CD8-positive, alpha-beta memory T cell (primary cell): Measurements from ENCODE around the gene HIPK3. TPM values are rescaled to one million over a fixed set of nuclear protein-coding genes. Genes with fewer than 3 reads are reported as not detected.
"Not testable (repeated sequence)": the region's sequence is repeated elsewhere in the genome, so short reads cannot be mapped to it uniquely, and the experiment has no call there.

ENCODE experiments used
- CTCF ChIA-PET: fragments of 350-600 bp; sonication (Branson Sonifier 250); formaldehyde crosslinking; loops from one replicate; lab custom pipeline; 2021; ENCODE audit warnings: antibody characterized with exemption; lab: Charles Lee
- POLR2A ChIA-PET: fragments of 350-600 bp; sonication (Branson Sonifier 250); formaldehyde crosslinking; loops from one replicate; lab custom pipeline; 2021; ENCODE audit warnings: antibody characterized with exemption; lab: Charles Lee
- DNase-seq, 5 donors: peaks; one replicate each; pipeline versions ENCODE4 v3.0.0 to v3.0.0-alpha.2; 2020 to 2022; ENCODE audit warnings: mixed read lengths in 1 of 5
- H3K27ac ChIP-seq: one replicate; pipeline ENCODE4 v1.7.0; 2013; ENCODE audit warnings: low read depth, mild to moderate bottlenecking, low read length, moderate library complexity
- H3K27me3 ChIP-seq: 2 replicates; pipeline ENCODE4 v1.7.0; 2013; ENCODE audit warnings: low read length, mild to moderate bottlenecking; ENCODE audit not compliant: insufficient read depth, poor library complexity, severe bottlenecking
- H3K36me3 ChIP-seq: 2 replicates; pipeline ENCODE4 v1.7.0; 2013; ENCODE audit warnings: mild to moderate bottlenecking, low read length, moderate library complexity; ENCODE audit not compliant: insufficient read depth
- H3K4me1 ChIP-seq: 2 replicates; pipeline ENCODE4 v1.7.0; 2013; ENCODE audit warnings: mild to moderate bottlenecking, low read length, moderate library complexity; ENCODE audit not compliant: insufficient read depth
- H3K4me3 ChIP-seq: 2 replicates; pipeline ENCODE4 v1.7.0; 2013; ENCODE audit warnings: mild to moderate bottlenecking, low read length
- H3K9me3 ChIP-seq: 2 replicates; pipeline ENCODE4 v1.7.0; 2013; ENCODE audit warnings: mild to moderate bottlenecking, low read length
- H3K27ac Mint-ChIP-seq, 8 donors: one replicate each; pipeline ENCODE4 v1.8.0; 2020 to 2021; ENCODE audit warnings: mixed read lengths in 8 of 8, mild to moderate bottlenecking in 6 of 8, inconsistent platforms in 3 of 8, moderate library complexity in 3 of 8
- H3K27me3 Mint-ChIP-seq, 2 donors: one replicate each; pipeline ENCODE4 v1.8.0; 2020 to 2021; ENCODE audit warnings: mixed read lengths in 2 of 2, mild to moderate bottlenecking in 1 of 2, moderate library complexity in 1 of 2
- H3K36me3 Mint-ChIP-seq, 3 donors: one replicate each; pipeline ENCODE4 v1.8.0; 2020 to 2021; ENCODE audit warnings: mixed read lengths in 3 of 3, inconsistent platforms in 1 of 3, mild to moderate bottlenecking in 1 of 3
- H3K4me1 Mint-ChIP-seq, 3 donors: one replicate each; pipeline ENCODE4 v1.8.0; 2020 to 2021; ENCODE audit warnings: mixed read lengths in 3 of 3, inconsistent platforms in 1 of 3, mild to moderate bottlenecking in 1 of 3
- H3K4me3 Mint-ChIP-seq, 7 donors: one replicate each; pipeline ENCODE4 v1.8.0; 2020 to 2021; ENCODE audit warnings: mixed read lengths in 7 of 7, mild to moderate bottlenecking in 6 of 7, moderate library complexity in 4 of 7, inconsistent platforms in 2 of 7
- H3K9me3 Mint-ChIP-seq, 5 donors: one replicate each; pipeline ENCODE4 v1.8.0; 2020 to 2022; ENCODE audit warnings: mixed read lengths in 5 of 5, mild to moderate bottlenecking in 3 of 5, moderate library complexity in 2 of 5, inconsistent platforms in 1 of 5
- polyA plus RNA-seq: library from polyadenylated mRNA; unstranded; fragments of 300-500 nt; fragmentation: Illumina TruSeq; gene quantifications from one replicate; pipeline ENCODE4 v1.2.3, GENCODE V29; 2021
- total RNA-seq, 2 experiments: library from RNA; stranded (reverse); gene quantifications; one replicate each; pipeline ENCODE4 v1.2.3, GENCODE V29; 2021

Gene HIPK3
- total and polyA plus RNA-seq, 3 experiments from 2014 or later = 31.6 to 50.9 (median 49.2) TPM

- H3K27me3 Mint-ChIP-seq = peaks cover 3 to 8% of the 10 kb centered on the region in 2 donors
- H3K4me3 Mint-ChIP-seq = no peak overlapping the region
- Histone ChIP-seq H3K4me1 (no peaks in the 10 kb centered on the region), H3K36me3 (no peaks in the 10 kb centered on the region), H3K4me3 (no peak overlapping the region), H3K27ac (no peak overlapping the region), H3K9me3 (no peaks in the 10 kb centered on the region), H3K27me3 (no peaks in the 10 kb centered on the region)
- H3K36me3 Mint-ChIP-seq = no peaks in the 10 kb centered on the region
- H3K4me1 Mint-ChIP-seq = no peaks in the 10 kb centered on the region
- no peak for DNase-seq
- no peak overlapping the region for H3K27ac Mint-ChIP-seq
- CTCF ChIA-PET = no interaction called here
- no peaks in the 10 kb centered on the region for H3K9me3 Mint-ChIP-seq
- POLR2A ChIA-PET = no interaction called here
Observed at GRCh38 chr11:33222052-33222750, 35.0 kb upstream of the HIPK3 start.

GRCh38 chr11:33225371-33225770 is 31.8 kb upstream of the HIPK3 start:
- Mint-ChIP-seq H3K36me3 (no peaks in the 10 kb centered on the region), H3K27ac (no peak overlapping the region)
- CTCF ChIA-PET = no interaction called here

GRCh38 chr11:33227578-33228261 is 29.5 kb upstream of the HIPK3 start:
- no peaks in the 10 kb centered on the region for H3K36me3 Mint-ChIP-seq
- no peak for DNase-seq
- H3K4me1 ChIP-seq = no peaks in the 10 kb centered on the region
- no peaks in the 10 kb centered on the region for H3K36me3 ChIP-seq
- H3K9me3 Mint-ChIP-seq = no peaks in the 10 kb centered on the region
- H3K27ac Mint-ChIP-seq = no peak overlapping the region
- no peak overlapping the region for H3K27ac ChIP-seq
- H3K4me3 ChIP-seq = no peak overlapping the region
- H3K4me3 Mint-ChIP-seq = no peak overlapping the region
- peaks cover 0 to 3% of the 10 kb centered on the region in 2 donors for H3K27me3 Mint-ChIP-seq
- H3K4me1 Mint-ChIP-seq = no peaks in the 10 kb centered on the region
- H3K9me3 ChIP-seq = no peaks in the 10 kb centered on the region
- POLR2A ChIA-PET = no interaction called here
- H3K27me3 ChIP-seq = no peaks in the 10 kb centered on the region
- CTCF ChIA-PET = no interaction called here

More at GRCh38 chr11:33225371-33225770, 31.8 kb upstream of the HIPK3 start:
- Histone ChIP-seq H3K36me3 (no peaks in the 10 kb centered on the region), H3K9me3 (no peaks in the 10 kb centered on the region), H3K27ac (no peak overlapping the region), H3K27me3 (no peaks in the 10 kb centered on the region), H3K4me1 (no peaks in the 10 kb centered on the region), H3K4me3 (no peak overlapping the region)
- Mint-ChIP-seq H3K4me1 (no peaks in the 10 kb centered on the region), H3K4me3 (no peak overlapping the region), H3K9me3 (no peaks in the 10 kb centered on the region), H3K27me3 (peaks cover 3% of the 10 kb centered on the region in 2 donors)
- DNase-seq = no peak
- POLR2A ChIA-PET = no interaction called here

- H3K27me3 Mint-ChIP-seq = no peaks in the 10 kb centered on the region
- ChIA-PET POLR2A (no interaction called here), CTCF (no interaction called here)
- H3K4me1 Mint-ChIP-seq = no peaks in the 10 kb centered on the region
- H3K27ac ChIP-seq = no peak overlapping the region
- DNase-seq = no peak
- H3K9me3 ChIP-seq = no peaks in the 10 kb centered on the region
- H3K9me3 Mint-ChIP-seq = no peaks in the 10 kb centered on the region
- H3K36me3 Mint-ChIP-seq = no peaks in the 10 kb centered on the region
- no peaks in the 10 kb centered on the region for H3K4me1 ChIP-seq
- H3K4me3 ChIP-seq = no peak overlapping the region
- H3K27me3 ChIP-seq = no peaks in the 10 kb centered on the region
- H3K4me3 Mint-ChIP-seq = no peak overlapping the region
- H3K36me3 ChIP-seq = no peaks in the 10 kb centered on the region
- H3K27ac Mint-ChIP-seq = no peak overlapping the region
Observed at GRCh38 chr11:33234397-33235190, 22.6 kb upstream of the HIPK3 start.

- DNase-seq = no peak
- peaks cover 0 to under 1% of the 10 kb centered on the region in 2 donors for H3K27me3 Mint-ChIP-seq
- H3K4me3 ChIP-seq = no peak overlapping the region
- H3K36me3 Mint-ChIP-seq = no peaks in the 10 kb centered on the region
- no peak overlapping the region for H3K4me3 Mint-ChIP-seq
- POLR2A ChIA-PET = no interaction called here
- H3K27ac Mint-ChIP-seq = no peak overlapping the region
- no peaks in the 10 kb centered on the region for H3K9me3 ChIP-seq
- no peak overlapping the region for H3K27ac ChIP-seq
- H3K36me3 ChIP-seq = no peaks in the 10 kb centered on the region
- H3K27me3 ChIP-seq = no peaks in the 10 kb centered on the region
- no peaks in the 10 kb centered on the region for H3K4me1 ChIP-seq
- H3K9me3 Mint-ChIP-seq = no peaks in the 10 kb centered on the region
- CTCF ChIA-PET = no interaction called here
- H3K4me1 Mint-ChIP-seq = no peaks in the 10 kb centered on the region
Observed at GRCh38 chr11:33237039-33237597, 20.1 kb upstream of the HIPK3 start.

GRCh38 chr11:33242575-33242974 is 14.6 kb upstream of the HIPK3 start:
- Histone ChIP-seq H3K9me3 (no peaks in the 10 kb centered on the region), H3K4me1 (no peaks in the 10 kb centered on the region), H3K36me3 (no peaks in the 10 kb centered on the region), H3K27ac (no peak overlapping the region), H3K27me3 (no peaks in the 10 kb centered on the region), H3K4me3 (no peak overlapping the region)
- DNase-seq = no peak
- H3K36me3 Mint-ChIP-seq = peaks cover 0 to 6% (median 0%) of the 10 kb centered on the region in 3 donors
- H3K9me3 Mint-ChIP-seq = peaks cover 0 to 6% (median 4%) of the 10 kb centered on the region in 5 donors
- no peaks in the 10 kb centered on the region for H3K4me1 Mint-ChIP-seq
- H3K27me3 Mint-ChIP-seq = peaks cover 8 to 25% of the 10 kb centered on the region in 2 donors
- ChIA-PET POLR2A (no interaction called here), CTCF (no interaction called here)
- H3K4me3 Mint-ChIP-seq = no peak overlapping the region
- H3K27ac Mint-ChIP-seq = no peak overlapping the region

GRCh38 chr11:33243654-33244053 is 13.5 kb upstream of the HIPK3 start:
- CTCF ChIA-PET, H3K4me1 ChIP-seq, H3K27ac ChIP-seq, H3K27ac Mint-ChIP-seq, H3K9me3 ChIP-seq, H3K4me3 Mint-ChIP-seq, H3K4me1 Mint-ChIP-seq, H3K36me3 Mint-ChIP-seq, POLR2A ChIA-PET, DNase-seq, H3K4me3 ChIP-seq, H3K36me3 ChIP-seq, H3K27me3 ChIP-seq, H3K9me3 Mint-ChIP-seq: not testable (repeated sequence)
- peaks cover 17 to 36% of the 10 kb centered on the region in 2 donors for H3K27me3 Mint-ChIP-seq
